ENCODE data around the gene DVL1.
A peak's percentile ranks its signal among the peaks of the same experiment; 100 is the strongest.

The DVL1 gene

DNA sequence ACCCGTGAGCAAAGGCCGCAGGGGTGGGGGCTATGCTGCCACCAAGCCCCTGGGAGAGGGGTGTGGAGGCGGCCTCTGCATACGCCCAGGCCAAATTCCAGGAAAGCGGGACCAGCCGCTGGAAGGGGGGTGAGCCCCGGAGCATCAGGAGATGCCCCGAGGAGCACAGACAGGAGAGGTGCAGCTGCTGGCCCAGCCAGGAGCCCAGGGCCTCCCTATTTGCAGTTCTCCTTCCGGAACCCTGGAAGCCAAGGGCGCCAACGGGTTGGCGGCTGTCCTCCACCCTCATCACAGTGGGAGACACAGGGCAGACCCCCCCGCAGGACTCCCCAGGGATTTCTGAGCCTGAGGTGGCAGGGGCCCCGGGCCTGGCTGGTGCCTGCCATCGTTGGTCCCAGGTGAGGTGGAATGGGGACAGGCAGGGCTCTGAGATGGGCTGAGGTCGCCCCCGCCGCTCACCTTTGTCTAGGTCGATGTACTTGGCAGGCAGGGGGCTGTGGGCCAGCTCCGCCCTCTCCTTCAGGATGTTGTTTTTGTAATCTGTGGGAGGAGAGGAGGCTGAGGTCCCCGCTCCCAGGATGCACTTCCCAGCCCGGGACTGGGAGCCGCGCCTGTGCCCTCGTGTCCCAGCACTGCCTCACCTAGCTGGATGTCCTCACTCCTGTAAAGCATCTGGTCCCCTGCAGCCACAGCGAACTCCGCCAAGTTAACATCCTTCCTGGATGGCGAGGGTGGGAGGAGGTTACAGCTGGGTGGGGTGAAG, 4.4 kb upstream of the DVL1 start:
- Histone ChIP-seq H3K4ac (ENCODE audit: low read depth, low read length) (peak overlapping the region; percentile 74), H2BK5ac (ENCODE audit: low read length) (no peak overlapping the region), H3K4me3 (ENCODE audit: low read length) (no peak overlapping the region), H4K8ac (ENCODE audit: low read depth, low read length) (no peak overlapping the region), H3K79me2 (ENCODE audit: control insufficient read depth, insufficient read depth, low read length) (no peaks in the 10 kb centered on the region), H3K27ac (ENCODE audit: low read depth, low read length) (no peak overlapping the region), H2BK15ac (replicated peaks; ENCODE audit: low read depth) (no peak overlapping the region), H3K27me3 (ENCODE audit: insufficient read depth, low read length, poor library complexity) (peaks cover 6% of the 10 kb centered on the region), H3K36me3 (ENCODE audit: control insufficient read depth, insufficient read depth, low read length) (no peaks in the 10 kb centered on the region), H2AK5ac (ENCODE audit: low read length) (no peak overlapping the region), H3K23ac (ENCODE audit: low read length) (no peak overlapping the region), H3K79me1 (ENCODE audit: low read length) (no peaks in the 10 kb centered on the region), H3K9ac (ENCODE audit: low read length) (peak overlapping the region; percentile 54), H3K18ac (ENCODE audit: low read length) (no peak overlapping the region), H2BK120ac (ENCODE audit: low read depth, low read length) (no peak overlapping the region), H3K4me2 (ENCODE audit: low read length) (peak overlapping the region; percentile 9), H4K5ac (ENCODE audit: low read length) (no peak overlapping the region), H3K56ac (ENCODE audit: low read length) (peak overlapping the region; percentile 44), H3K4me1 (ENCODE audit: control insufficient read depth, low read depth, low read length) (no peaks in the 10 kb centered on the region)
- DNase-seq: peak; percentile 80
- WGBS (ENCODE audit: extremely low coverage, insufficient coverage, low lambda C conversion rate): no CpG with 5 or more reads among the region's 28 CpGs

DNA sequence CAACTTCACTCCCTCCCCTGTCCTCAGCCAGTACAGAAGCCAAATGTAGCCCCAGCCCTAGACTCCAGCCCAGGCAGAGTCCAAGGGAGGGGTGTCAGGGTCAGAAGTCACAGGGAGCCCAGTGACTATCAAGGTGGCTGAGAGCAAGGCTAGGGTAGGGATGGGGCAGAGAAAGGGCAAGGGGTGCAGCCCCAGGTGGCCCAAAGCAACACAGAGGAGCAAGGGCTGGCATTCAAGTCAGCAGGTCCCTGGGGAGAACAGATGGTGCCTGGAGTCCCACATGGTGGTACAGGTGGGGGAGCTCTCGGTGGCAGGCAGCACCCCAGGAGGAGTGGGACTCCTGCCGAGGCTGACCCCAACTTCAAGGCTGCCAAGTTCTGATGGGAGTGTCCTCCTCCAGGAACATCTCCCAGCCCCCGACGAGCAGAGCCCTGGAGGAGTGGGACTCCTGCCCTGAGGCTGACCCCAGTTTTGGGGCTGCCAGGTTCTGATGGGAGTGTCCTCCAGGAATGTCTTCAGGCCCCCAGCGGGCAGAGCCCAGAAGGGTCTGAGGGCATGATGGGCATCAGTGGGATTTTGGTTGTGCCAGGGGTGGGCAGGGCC, 3.7 kb upstream of the DVL1 start:
- no peak overlapping the region for H3K27ac ChIP-seq (ENCODE audit: low read depth, low read length)
- H3K36me3 ChIP-seq (ENCODE audit: control insufficient read depth, insufficient read depth, low read length): no peaks in the 10 kb centered on the region
- DNase-seq: no peak
- H4K8ac ChIP-seq (ENCODE audit: low read depth, low read length): no peak overlapping the region
- H3K18ac ChIP-seq (ENCODE audit: low read length): no peak overlapping the region
- no peak overlapping the region for H2BK15ac ChIP-seq (replicated peaks; ENCODE audit: low read depth)
- no peak overlapping the region for H3K4me3 ChIP-seq (ENCODE audit: low read length)
- H3K23ac ChIP-seq (ENCODE audit: low read length): no peak overlapping the region
- no peak overlapping the region for H2BK120ac ChIP-seq (ENCODE audit: low read depth, low read length)
- H4K5ac ChIP-seq (ENCODE audit: low read length): no peak overlapping the region
- peak overlapping the region; percentile 2 for H3K9ac ChIP-seq (ENCODE audit: low read length)
- H3K27me3 ChIP-seq (ENCODE audit: insufficient read depth, low read length, poor library complexity): peaks cover 6% of the 10 kb centered on the region
- no peaks in the 10 kb centered on the region for H3K79me1 ChIP-seq (ENCODE audit: low read length)
- no peak overlapping the region for H2BK5ac ChIP-seq (ENCODE audit: low read length)
- H3K4ac ChIP-seq (ENCODE audit: low read depth, low read length): no peak overlapping the region
- no peaks in the 10 kb centered on the region for H3K4me1 ChIP-seq (ENCODE audit: control insufficient read depth, low read depth, low read length)
- no peaks in the 10 kb centered on the region for H3K79me2 ChIP-seq (ENCODE audit: control insufficient read depth, insufficient read depth, low read length)
- H3K56ac ChIP-seq (ENCODE audit: low read length): peak overlapping the region; percentile 44
- H2AK5ac ChIP-seq (ENCODE audit: low read length): no peak overlapping the region
- H3K4me2 ChIP-seq (ENCODE audit: low read length): no peak overlapping the region
- no CpG with 5 or more reads among the region's 5 CpGs for WGBS (ENCODE audit: extremely low coverage, insufficient coverage, low lambda C conversion rate)

GRCh38 chr1:1351511-1352427, 2.6 kb upstream of the DVL1 start:
- Histone ChIP-seq H3K9ac (ENCODE audit: low read length) (peak overlapping the region; percentile 54), H4K8ac (ENCODE audit: low read depth, low read length) (no peak overlapping the region), H3K27me3 (ENCODE audit: insufficient read depth, low read length, poor library complexity) (peaks cover 6% of the 10 kb centered on the region), H2BK15ac (replicated peaks; ENCODE audit: low read depth) (no peak overlapping the region), H3K56ac (ENCODE audit: low read length) (peak overlapping the region; percentile 76), H3K79me2 (ENCODE audit: control insufficient read depth, insufficient read depth, low read length) (peaks cover 5% of the 10 kb centered on the region), H2BK120ac (ENCODE audit: low read depth, low read length) (no peak overlapping the region), H3K79me1 (ENCODE audit: low read length) (peaks cover 3% of the 10 kb centered on the region), H2BK5ac (ENCODE audit: low read length) (no peak overlapping the region), H3K4ac (ENCODE audit: low read depth, low read length) (no peak overlapping the region), H2AK5ac (ENCODE audit: low read length) (no peak overlapping the region), H3K36me3 (ENCODE audit: control insufficient read depth, insufficient read depth, low read length) (no peaks in the 10 kb centered on the region), H3K4me3 (ENCODE audit: low read length) (no peak overlapping the region), H4K5ac (ENCODE audit: low read length) (no peak overlapping the region), H3K4me1 (ENCODE audit: control insufficient read depth, low read depth, low read length) (peaks cover 2% of the 10 kb centered on the region), H3K23ac (ENCODE audit: low read length) (peak overlapping the region; percentile 80), H3K18ac (ENCODE audit: low read length) (no peak overlapping the region), H3K27ac (ENCODE audit: low read depth, low read length) (no peak overlapping the region), H3K4me2 (ENCODE audit: low read length) (no peak overlapping the region)
- no peak for DNase-seq
- no CpG with 5 or more reads among the region's 29 CpGs for WGBS (ENCODE audit: extremely low coverage, insufficient coverage, low lambda C conversion rate)

GRCh38 chr1:1348420-1349255, 580 bp downstream of the DVL1 start:
- Histone ChIP-seq H3K56ac (ENCODE audit: low read length) (peak overlapping the region; percentile 94), H3K36me3 (ENCODE audit: control insufficient read depth, insufficient read depth, low read length) (no peaks in the 10 kb centered on the region), H2BK120ac (ENCODE audit: low read depth, low read length) (no peak overlapping the region), H2BK15ac (replicated peaks; ENCODE audit: low read depth) (no peak overlapping the region), H3K4me1 (ENCODE audit: control insufficient read depth, low read depth, low read length) (peaks cover 2% of the 10 kb centered on the region), H4K5ac (ENCODE audit: low read length) (no peak overlapping the region), H3K79me1 (ENCODE audit: low read length) (peaks cover 10% of the 10 kb centered on the region), H2AK5ac (ENCODE audit: low read length) (no peak overlapping the region), H4K8ac (ENCODE audit: low read depth, low read length) (peak overlapping the region; percentile 77), H3K18ac (ENCODE audit: low read length) (peak overlapping the region; percentile 69), H3K23ac (ENCODE audit: low read length) (no peak overlapping the region), H3K27me3 (ENCODE audit: insufficient read depth, low read length, poor library complexity) (no peaks in the 10 kb centered on the region), H3K9ac (ENCODE audit: low read length) (peak overlapping the region; percentile 92), H3K4me2 (ENCODE audit: low read length) (peak overlapping the region; percentile 49), H3K27ac (ENCODE audit: low read depth, low read length) (no peak overlapping the region), H3K4me3 (ENCODE audit: low read length) (peak overlapping the region; percentile 56), H3K4ac (ENCODE audit: low read depth, low read length) (peak overlapping the region; percentile 50), H2BK5ac (ENCODE audit: low read length) (no peak overlapping the region), H3K79me2 (ENCODE audit: control insufficient read depth, insufficient read depth, low read length) (peaks cover 16% of the 10 kb centered on the region)
- no peak for DNase-seq
- no CpG with 5 or more reads among the region's 109 CpGs for WGBS (ENCODE audit: extremely low coverage, insufficient coverage, low lambda C conversion rate)

GRCh38 chr1:1347663-1348419, 1.4 kb downstream of the DVL1 start:
- no peak overlapping the region for H2BK15ac ChIP-seq (replicated peaks; ENCODE audit: low read depth)
- peak overlapping the region; percentile 56 for H3K4me3 ChIP-seq (ENCODE audit: low read length)
- no peak overlapping the region for H3K4ac ChIP-seq (ENCODE audit: low read depth, low read length)
- peak; percentile 71 for DNase-seq
- H2BK5ac ChIP-seq (ENCODE audit: low read length): no peak overlapping the region
- no CpG with 5 or more reads among the region's 26 CpGs for whole genome bisulfite sequencing (ENCODE audit: extremely low coverage, insufficient coverage, low lambda C conversion rate)
- no peaks in the 10 kb centered on the region for H3K27me3 ChIP-seq (ENCODE audit: insufficient read depth, low read length, poor library complexity)
- H3K56ac ChIP-seq (ENCODE audit: low read length): peak overlapping the region; percentile 94
- H3K79me1 ChIP-seq (ENCODE audit: low read length): peaks cover 13% of the 10 kb centered on the region
- H4K5ac ChIP-seq (ENCODE audit: low read length): no peak overlapping the region
- H3K36me3 ChIP-seq (ENCODE audit: control insufficient read depth, insufficient read depth, low read length): no peaks in the 10 kb centered on the region
- no peak overlapping the region for H2AK5ac ChIP-seq (ENCODE audit: low read length)
- peak overlapping the region; percentile 49 for H3K4me2 ChIP-seq (ENCODE audit: low read length)
- no peak overlapping the region for H3K23ac ChIP-seq (ENCODE audit: low read length)
- no peak overlapping the region for H3K18ac ChIP-seq (ENCODE audit: low read length)
- peaks cover 2% of the 10 kb centered on the region for H3K4me1 ChIP-seq (ENCODE audit: control insufficient read depth, low read depth, low read length)
- no peak overlapping the region for H2BK120ac ChIP-seq (ENCODE audit: low read depth, low read length)
- no peak overlapping the region for H3K27ac ChIP-seq (ENCODE audit: low read depth, low read length)
- H4K8ac ChIP-seq (ENCODE audit: low read depth, low read length): no peak overlapping the region
- peak overlapping the region; percentile 92 for H3K9ac ChIP-seq (ENCODE audit: low read length)
- peaks cover 16% of the 10 kb centered on the region for H3K79me2 ChIP-seq (ENCODE audit: control insufficient read depth, insufficient read depth, low read length)
